Measurements from ENCODE around the gene SYT5.

Gene SYT5

GRCh38 chr19:55134736-55135135 lies 45.4 kb downstream of the SYT5 start:
- Histone ChIP-seq H3K9me3 (ENCODE audit: control insufficient read depth, insufficient read depth, low read depth, low read length) (no peaks in the 10 kb centered on the region), H3K4me3 (ENCODE audit: low read depth, low read length) (no peak overlapping the region), H3K27ac (ENCODE audit: low read depth, low read length) (no peak overlapping the region), H3K27me3 (ENCODE audit: control insufficient read depth, insufficient read depth, low read length) (no peaks in the 10 kb centered on the region), H3K4me1 (ENCODE audit: control insufficient read depth, insufficient read depth, low read length) (no peaks in the 10 kb centered on the region; the same call in 1 of the 2 replicates), H3K9ac (ENCODE audit: low read length) (no peak overlapping the region), H3K36me3 (ENCODE audit: control insufficient read depth, insufficient read depth, low read length) (peaks cover 11% of the 10 kb centered on the region)

GRCh38 chr19:55133639-55134444 lies 46.2 kb downstream of the SYT5 start:
- Histone ChIP-seq H3K9ac (ENCODE audit: low read length) (peak overlapping the region; percentile 26), H3K4me3 (ENCODE audit: low read depth, low read length) (no peak overlapping the region), H3K27ac (ENCODE audit: low read depth, low read length) (no peak overlapping the region), H3K9me3 (ENCODE audit: control insufficient read depth, insufficient read depth, low read depth, low read length) (no peaks in the 10 kb centered on the region), H3K27me3 (ENCODE audit: control insufficient read depth, insufficient read depth, low read length) (no peaks in the 10 kb centered on the region), H3K36me3 (ENCODE audit: control insufficient read depth, insufficient read depth, low read length) (peaks cover 10% of the 10 kb centered on the region), H3K4me1 (ENCODE audit: control insufficient read depth, insufficient read depth, low read length) (no peaks in the 10 kb centered on the region; the same call in 1 of the 2 replicates)

GRCh38 chr19:55132453-55133129 lies 47.5 kb downstream of the SYT5 start:
- Histone ChIP-seq H3K36me3 (ENCODE audit: control insufficient read depth, insufficient read depth, low read length) (peaks cover 6% of the 10 kb centered on the region), H3K4me1 (ENCODE audit: control insufficient read depth, insufficient read depth, low read length) (no peaks in the 10 kb centered on the region; the same call in 1 of the 2 replicates), H3K27me3 (ENCODE audit: control insufficient read depth, insufficient read depth, low read length) (no peaks in the 10 kb centered on the region), H3K9me3 (ENCODE audit: control insufficient read depth, insufficient read depth, low read depth, low read length) (no peaks in the 10 kb centered on the region), H3K27ac (ENCODE audit: low read depth, low read length) (no peak overlapping the region), H3K9ac (ENCODE audit: low read length) (no peak overlapping the region), H3K4me3 (ENCODE audit: low read depth, low read length) (no peak overlapping the region)

GRCh38 chr19:55131421-55131820 lies 48.7 kb downstream of the SYT5 start:
- Histone ChIP-seq H3K36me3 (ENCODE audit: control insufficient read depth, insufficient read depth, low read length) (peaks cover under 1% of the 10 kb centered on the region), H3K9ac (ENCODE audit: low read length) (no peak overlapping the region), H3K9me3 (ENCODE audit: control insufficient read depth, insufficient read depth, low read depth, low read length) (no peaks in the 10 kb centered on the region), H3K27ac (ENCODE audit: low read depth, low read length) (no peak overlapping the region), H3K4me3 (ENCODE audit: low read depth, low read length) (no peak overlapping the region), H3K27me3 (ENCODE audit: control insufficient read depth, insufficient read depth, low read length) (no peaks in the 10 kb centered on the region), H3K4me1 (ENCODE audit: control insufficient read depth, insufficient read depth, low read length) (no peaks in the 10 kb centered on the region; the same call in 1 of the 2 replicates)
